Liver (tissue), 9 donors: Measurements from ENCODE around the gene SSTR1. TPM values are rescaled to one million over a fixed set of nuclear protein-coding genes. Genes with fewer than 3 reads are reported as not detected.

ENCODE experiments used
- DNase-seq: peaks from one replicate; pipeline ENCODE4 v3.0.0-alpha.2; 2017; ENCODE audit warnings: low spot score
- H3K27ac ChIP-seq, 2 donors: one replicate each; pipeline ENCODE4 v1.7.0; 2013; ENCODE audit warnings: inconsistent platforms in 2 of 2, low read length in 2 of 2, control low read depth in 1 of 2, low read depth in 1 of 2, mild to moderate bottlenecking in 1 of 2
- H3K27me3 ChIP-seq, 4 donors: one replicate each; pipeline versions ENCODE4 v1.6.1 to v1.7.0; 2013; ENCODE audit warnings: low read length in 3 of 4, inconsistent platforms in 1 of 4, mild to moderate bottlenecking in 1 of 4, moderate library complexity in 1 of 4; ENCODE audit not compliant: control insufficient read depth in 4 of 4, insufficient read depth in 4 of 4
- H3K36me3 ChIP-seq, 4 donors: one replicate each; pipeline versions ENCODE4 v1.6.1 to v1.7.0; 2013; ENCODE audit warnings: low read length in 3 of 4, mild to moderate bottlenecking in 3 of 4, low read depth in 1 of 4, moderate library complexity in 1 of 4; ENCODE audit not compliant: control insufficient read depth in 4 of 4, insufficient read depth in 3 of 4
- H3K4me1 ChIP-seq, 4 donors: one replicate each; pipeline versions ENCODE4 v1.6.1 to v1.7.0; 2013; ENCODE audit warnings: low read length in 3 of 4, mild to moderate bottlenecking in 3 of 4, moderate library complexity in 1 of 4; ENCODE audit not compliant: control insufficient read depth in 4 of 4, insufficient read depth in 4 of 4
- H3K4me3 ChIP-seq, 3 donors: one replicate each; pipeline versions ENCODE4 v1.6.1 to v1.7.0; 2013; ENCODE audit warnings: low read length in 3 of 3, control low read depth in 1 of 3, low read depth in 1 of 3, mild to moderate bottlenecking in 1 of 3
- H3K9ac ChIP-seq, 2 donors: one replicate each; pipeline ENCODE4 v1.7.0; 2013; ENCODE audit warnings: low read length in 2 of 2, mild to moderate bottlenecking in 2 of 2, moderate library complexity in 2 of 2, control low read depth in 1 of 2, low read depth in 1 of 2
- H3K9me3 ChIP-seq, 4 donors: one replicate each; pipeline versions ENCODE4 v1.6.1 to v1.7.0; 2013; ENCODE audit warnings: low read length in 3 of 4; ENCODE audit not compliant: control insufficient read depth in 4 of 4
- ATF3 ChIP-seq: IDR thresholded peaks from 2 replicates; pipeline ENCODE4 v1.6.1; 2016; ENCODE audit warnings: antibody characterized with exemption
- CTCF ChIP-seq: fragments of 150-350 bp; IDR thresholded peaks from 2 replicates; pipeline ENCODE4 v1.5.1; 2017; ENCODE audit warnings: improper control_type of control experiment, low read depth, low read length; ENCODE audit not compliant: missing input control
- EGR1 ChIP-seq, 2 donors: IDR thresholded peaks; 2 replicates each; pipeline ENCODE4 v1.6.1; 2016 to 2018; ENCODE audit warnings: antibody characterized with exemption in 2 of 2, low read depth in 2 of 2
- FOXA1 ChIP-seq: IDR thresholded peaks from 2 replicates; pipeline ENCODE4 v1.6.1; 2016; ENCODE audit warnings: antibody characterized with exemption
- FOXA2 ChIP-seq: IDR thresholded peaks from 2 replicates; pipeline ENCODE4 v1.6.1; 2016; ENCODE audit warnings: antibody characterized with exemption
- GABPA ChIP-seq, 2 donors: IDR thresholded peaks in 1 of 2; conservative IDR thresholded peaks in 1 of 2; 2 replicates each; pipeline ENCODE4 v1.6.1; 2016; ENCODE audit warnings: antibody characterized with exemption in 2 of 2, mild to moderate bottlenecking in 1 of 2, moderate library complexity in 1 of 2
- HNF4A ChIP-seq, 2 donors: conservative IDR thresholded peaks; 2 replicates each; pipeline ENCODE4 v1.6.1; 2016; ENCODE audit warnings: antibody characterized with exemption in 2 of 2, mild to moderate bottlenecking in 2 of 2
- HNF4G ChIP-seq: IDR thresholded peaks from 2 replicates; pipeline ENCODE4 v1.6.1; 2016; ENCODE audit warnings: antibody characterized with exemption
- JUND ChIP-seq, 2 donors: IDR thresholded peaks; 2 replicates each; pipeline ENCODE4 v1.6.1; 2016; ENCODE audit warnings: antibody characterized with exemption in 2 of 2
- MAX ChIP-seq: IDR thresholded peaks from 2 replicates; pipeline ENCODE4 v1.6.1; 2016; ENCODE audit warnings: antibody characterized with exemption
- NR2F2 ChIP-seq: IDR thresholded peaks from 2 replicates; pipeline ENCODE4 v1.6.1; 2016; ENCODE audit warnings: antibody characterized with exemption
- RAD21 ChIP-seq, 2 donors: IDR thresholded peaks; 2 replicates each; pipeline ENCODE4 v1.6.1; 2016; ENCODE audit warnings: antibody characterized with exemption in 2 of 2, mild to moderate bottlenecking in 2 of 2
- REST ChIP-seq: IDR thresholded peaks from 2 replicates; pipeline ENCODE4 v1.6.1; 2016; ENCODE audit warnings: antibody characterized with exemption, mild to moderate bottlenecking
- RXRA ChIP-seq, 2 donors: IDR thresholded peaks; 2 replicates each; pipeline ENCODE4 v1.6.1; 2017 to 2018; ENCODE audit warnings: antibody characterized with exemption in 2 of 2, mild to moderate bottlenecking in 1 of 2
- SP1 ChIP-seq: IDR thresholded peaks from 2 replicates; pipeline ENCODE4 v1.6.1; 2018; ENCODE audit warnings: antibody characterized with exemption, mild to moderate bottlenecking
- TAF1 ChIP-seq: conservative IDR thresholded peaks from 2 replicates; pipeline ENCODE4 v1.6.1; 2016; ENCODE audit warnings: antibody characterized with exemption, mild to moderate bottlenecking
- YY1 ChIP-seq: IDR thresholded peaks from 2 replicates; pipeline ENCODE4 v1.6.1; 2016; ENCODE audit warnings: antibody characterized with exemption, mild to moderate bottlenecking
- ZBTB33 ChIP-seq: IDR thresholded peaks from 2 replicates; pipeline ENCODE4 v1.6.1; 2016; ENCODE audit warnings: antibody characterized with exemption
- WGBS: extraction: QIAGEN DNeasy Blood & Tissue Kit; methylation state at CpG from one replicate; pipeline ENCODE4 v1.1.7; 2013; 5-methylcytosine and 5-hydroxymethylcytosine counted together
- polyA plus RNA-seq, 2 donors: library from polyadenylated mRNA; stranded (reverse) in 1 of 2; unstranded in 1 of 2; fragments of 200-250 nt in 1 of 2; fragments of >200 nt in 1 of 2; fragmentation: Nextera tagmentation in 1 of 2; extraction: Ambion mirVana in 1 of 2; gene quantifications; one replicate each; pipeline versions ENCODE4 v1.2.1 to v1.2.3, GENCODE V29; 2013 to 2015
- total RNA-seq, 2 donors: library from RNA; depleted of rRNA; stranded (reverse); fragments of >200 nt; gene quantifications; one replicate each; pipeline ENCODE4 v1.2.3, GENCODE V29; 2014
- donor health status: healthy.
- donor health status: healthy.
- donor health status: healthy.
- donor health status: healthy.
- donor health status: healthy.

Gene SSTR1
- total and polyA plus RNA-seq, 4 donors: 0.23 to 3.6 (median 2.6) TPM

GRCh38 chr14:38203929-38204718 is 3.6 kb upstream of the SSTR1 start:
- no peak overlapping the region for H3K27ac ChIP-seq
- H3K9me3 ChIP-seq: no peaks in the 10 kb centered on the region
- no peak for TF ChIP-seq HNF4A (conservative IDR thresholded peaks at IDR 0.05)
- no peak for TF ChIP-seq REST
- TF ChIP-seq HNF4G: no peak
- no peak for TF ChIP-seq TAF1
- no peak for TF ChIP-seq FOXA1
- TF ChIP-seq NR2F2: no peak
- TF ChIP-seq GABPA (IDR thresholded peaks at IDR 0.05 in 1 of 2, conservative IDR thresholded peaks at IDR 0.05 in 1 of 2): no peak
- TF ChIP-seq RAD21 (IDR thresholded peaks at IDR 0.05): no peak
- no peak for TF ChIP-seq FOXA2
- no peak for TF ChIP-seq RXRA (IDR thresholded peaks at IDR 0.05)
- H3K4me1 ChIP-seq: peaks cover 0 to 16% (median 11%) of the 10 kb centered on the region in 4 donors
- no peaks in the 10 kb centered on the region for H3K36me3 ChIP-seq
- no peak overlapping the region for H3K4me3 ChIP-seq
- 69% methylated on average over 2 of the region's 2 CpGs for whole genome bisulfite sequencing
- H3K9ac ChIP-seq: no peak overlapping the region
- no peak for DNase-seq
- H3K27me3 ChIP-seq: no peaks in the 10 kb centered on the region

- no peaks in the 10 kb centered on the region for H3K36me3 ChIP-seq
- peaks cover 0 to 20% (median 14%) of the 10 kb centered on the region in 4 donors for H3K4me1 ChIP-seq
- H3K4me3 ChIP-seq: no peak overlapping the region
- TF ChIP-seq TAF1 (no peak), MAX (no peak), GABPA (IDR thresholded peaks at IDR 0.05 in 1 of 2, conservative IDR thresholded peaks at IDR 0.05 in 1 of 2) (no peak), SP1 (no peak), NR2F2 (no peak)
- H3K27ac ChIP-seq: no peak overlapping the region
- no peaks in the 10 kb centered on the region for H3K9me3 ChIP-seq
- no peak overlapping the region for H3K9ac ChIP-seq
- H3K27me3 ChIP-seq: no peaks in the 10 kb centered on the region
- DNase-seq: no peak
Observed at GRCh38 chr14:38204719-38205115, 3.0 kb upstream of the SSTR1 start.

- WGBS: 91% methylated on average over 5 of the region's 5 CpGs
Observed at GRCh38 chr14:38205119-38205813, 2.4 kb upstream of the SSTR1 start.

More at GRCh38 chr14:38205119-38205813, 2.4 kb upstream of the SSTR1 start:
- Histone ChIP-seq H3K9ac (no peak overlapping the region), H3K36me3 (no peaks in the 10 kb centered on the region), H3K4me3 (no peak overlapping the region), H3K4me1 (peaks cover 0 to 25% (median 20%) of the 10 kb centered on the region in 4 donors), H3K27ac (no peak overlapping the region), H3K27me3 (no peaks in the 10 kb centered on the region), H3K9me3 (no peaks in the 10 kb centered on the region)
- DNase-seq: no peak
- TF ChIP-seq RXRA (IDR thresholded peaks at IDR 0.05) (no peak), TAF1 (no peak), YY1 (no peak), HNF4A (conservative IDR thresholded peaks at IDR 0.05) (no peak), JUND (IDR thresholded peaks at IDR 0.05) (no peak), FOXA1 (no peak), GABPA (IDR thresholded peaks at IDR 0.05 in 1 of 2, conservative IDR thresholded peaks at IDR 0.05 in 1 of 2) (no peak), ATF3 (no peak), RAD21 (IDR thresholded peaks at IDR 0.05) (no peak), EGR1 (IDR thresholded peaks at IDR 0.05; ENCODE audit: low read depth in 2 of 2) (no peak), NR2F2 (no peak), HNF4G (no peak), SP1 (no peak), ZBTB33 (no peak), FOXA2 (no peak), CTCF (no peak)
